Lower leg skin (tissue), 4 donors: ENCODE data around the gene TSEN2. TPM values are rescaled to one million over a fixed set of nuclear protein-coding genes. Genes with fewer than 3 reads are reported as not detected.

Experiments
- DNase-seq, 2 donors: peaks; one replicate each; pipeline ENCODE4 v3.0.0-alpha.2; 2019; ENCODE audit warnings: low spot score in 2 of 2
- H3K4me3 ChIP-seq: fragments of 200-600 bp; sonication (generic); 2 replicates; pipeline ENCODE4 v1.5.1; 2017; ENCODE audit warnings: mild to moderate bottlenecking, low read depth; ENCODE audit not compliant: poor library complexity, severe bottlenecking
- CTCF ChIP-seq, 3 donors: fragments of 450-650 bp; IDR thresholded peaks; one replicate each; pipeline ENCODE4 v1.5.1; 2016; ENCODE audit warnings: antibody characterized with exemption in 3 of 3, mild to moderate bottlenecking in 3 of 3, moderate library complexity in 2 of 3
- POLR2A ChIP-seq, 2 donors: fragments of 450-650 bp; IDR thresholded peaks; one replicate each; pipeline ENCODE4 v1.6.1; 2016 to 2017; ENCODE audit warnings: antibody characterized with exemption in 2 of 2, mild to moderate bottlenecking in 1 of 2, moderate library complexity in 1 of 2
- WGBS, 2 donors: methylation state at CpG; one replicate each; pipeline ENCODE4 v1.1.5; 2018; 5-methylcytosine and 5-hydroxymethylcytosine counted together
- intact Hi-C: fragments of 100-400 bp; cut with DNase I; formaldehyde crosslinking; loops from one replicate; pipeline ENCODE4 v1.15.0; 2023; ENCODE audit warnings: low total_unique reads
- total RNA-seq, 4 donors: library from RNA; depleted of rRNA; stranded (reverse); fragments of >200 nt; gene quantifications; one replicate each; pipeline ENCODE4 v1.1.0, GENCODE V29; 2016

The TSEN2 gene
- total RNA-seq, 4 donors from 2014 or later: 7.8 to 17.8 (median 12.7) TPM

GRCh38 chr3:12461097-12461649, 23.1 kb upstream of the TSEN2 start:
- 86 to 89% methylated on average over 7 of the region's 7 CpGs for WGBS, 2 donors
- TF ChIP-seq POLR2A (IDR thresholded peaks at IDR 0.05) (no peak), CTCF (IDR thresholded peaks at IDR 0.05) (no peak)
- no peak for DNase-seq
- intact Hi-C loops: no loop called here
- no peak overlapping the region for H3K4me3 ChIP-seq

DNA sequence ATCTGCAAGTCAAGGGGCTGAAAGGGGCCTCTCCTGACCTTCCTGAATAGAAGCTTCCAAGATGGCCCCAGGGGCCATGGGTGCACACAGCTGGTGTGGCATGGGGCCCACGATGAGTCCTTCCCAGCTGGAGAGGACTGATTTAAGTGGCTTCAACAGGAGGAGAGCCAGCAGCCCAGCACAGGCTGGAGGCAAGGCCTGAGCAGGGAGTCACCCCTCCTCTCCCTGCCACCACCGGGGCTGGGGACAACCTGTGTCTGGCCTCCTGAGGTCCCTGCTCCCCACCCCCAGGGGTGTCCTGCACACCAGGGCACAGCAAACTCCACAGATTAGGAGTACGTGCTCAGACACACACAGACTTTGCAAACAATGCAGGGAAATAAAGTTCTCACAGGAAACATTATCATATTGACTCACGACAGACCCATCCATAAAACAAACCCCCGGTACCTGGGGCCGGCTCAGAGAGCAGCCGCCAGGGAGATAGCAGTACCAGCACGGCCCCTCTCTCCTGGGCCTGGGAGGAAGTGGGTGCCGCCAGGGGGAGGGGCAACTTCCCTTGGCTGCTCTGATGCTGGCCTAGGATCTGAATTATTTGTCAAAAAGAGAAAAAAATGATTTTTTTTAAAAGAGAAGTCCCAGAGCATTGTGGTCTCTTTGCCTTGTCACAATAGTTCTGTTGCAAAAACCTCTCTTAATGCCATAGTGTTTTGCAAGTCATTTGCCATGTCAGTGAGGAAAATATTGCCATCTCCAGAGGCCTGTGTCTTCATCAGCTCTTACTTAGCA, 21.9 kb upstream of the TSEN2 start:
- 60 to 66% methylated on average over 7 to 8 of the region's 9 CpGs for WGBS, 2 donors
- no peak overlapping the region for H3K4me3 ChIP-seq
- no peak for DNase-seq
- intact Hi-C loops: no loop called here
- TF ChIP-seq CTCF (IDR thresholded peaks at IDR 0.05) (no peak), POLR2A (IDR thresholded peaks at IDR 0.05) (no peak)

DNA sequence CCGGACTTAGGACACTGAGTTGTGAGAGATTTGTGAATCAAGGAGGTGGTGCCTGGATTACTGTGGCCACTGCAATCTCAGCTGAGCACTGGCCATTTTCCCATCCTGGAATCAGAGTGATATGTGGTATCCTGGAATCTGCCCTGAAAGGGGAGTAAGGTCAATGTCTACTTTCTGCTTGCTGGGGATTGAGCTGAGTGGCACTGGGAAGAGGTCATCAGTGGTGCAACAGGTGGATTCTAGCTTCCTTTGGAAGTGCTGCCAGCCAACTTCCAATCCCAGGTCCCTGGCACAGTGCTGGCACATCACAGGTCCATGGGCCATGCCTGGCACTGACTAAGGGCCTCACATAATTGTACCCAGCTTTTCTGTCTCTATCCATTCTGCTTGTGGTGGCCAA, 20.6 kb upstream of the TSEN2 start:
- H3K4me3 ChIP-seq: no peak overlapping the region
- TF ChIP-seq POLR2A (IDR thresholded peaks at IDR 0.05) (no peak), CTCF (IDR thresholded peaks at IDR 0.05) (no peak)
- intact Hi-C loops: no loop called here
- DNase-seq: no peak
- WGBS, 2 donors: 93 to 94% methylated on average over 1 of the region's 1 CpG

DNA sequence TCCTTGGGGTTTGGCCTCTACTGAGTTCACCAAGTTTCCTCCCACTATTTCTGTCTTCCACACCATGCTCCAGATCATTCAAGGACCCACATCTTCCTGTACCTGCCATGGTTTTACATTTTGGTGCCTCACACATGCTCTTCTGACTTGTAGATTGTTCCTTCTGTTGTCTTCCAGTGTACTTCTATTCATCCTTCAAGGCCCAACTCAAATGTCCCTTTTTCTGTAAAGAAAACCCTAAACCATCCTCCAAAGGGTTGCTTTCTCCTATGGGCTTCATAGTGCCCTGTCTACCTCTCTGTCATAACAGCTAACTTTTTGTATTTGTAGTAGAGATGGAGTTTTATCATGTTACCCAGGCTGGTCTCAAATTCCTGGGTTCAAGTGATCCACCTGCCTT, 20.1 kb upstream of the TSEN2 start:
- TF ChIP-seq POLR2A (IDR thresholded peaks at IDR 0.05) (no peak), CTCF (IDR thresholded peaks at IDR 0.05) (no peak)
- H3K4me3 ChIP-seq: no peak overlapping the region
- DNase-seq: no peak
- intact Hi-C loops: no loop called here

GRCh38 chr3:12465151-12465835, 19.0 kb upstream of the TSEN2 start:
- 85 to 90% methylated on average over 18 of the region's 18 CpGs for WGBS, 2 donors
- no peak overlapping the region for H3K4me3 ChIP-seq
- intact Hi-C loops: no loop called here
- no peak for DNase-seq
- TF ChIP-seq POLR2A (IDR thresholded peaks at IDR 0.05): no peak
- TF ChIP-seq CTCF (IDR thresholded peaks at IDR 0.05): no peak
